Panc1 (cell line): Measurements from ENCODE around the gene AIG1. TPM values are rescaled to one million over a fixed set of nuclear protein-coding genes. Genes with fewer than 3 reads are reported as not detected.

Experiments
- ATAC-seq: fragments of 200-7000 bp; cut with Tn5 transposase; 2 replicates; pipeline ENCODE4 v1.9.1; 2020; ENCODE audit warnings: mild to moderate bottlenecking, moderate library complexity
- BruUV-seq: library from RNA; stranded (reverse); fragments of 400-500 nt; replicated peaks from 2 replicates; lab custom pipeline; 2021; lab: Mats Ljungman, UMichigan
- CTCF ChIA-PET: fragments of 300-600 bp; sonication (Branson Sonifier 250); formaldehyde crosslinking; loops from one replicate; lab custom pipeline; 2022; ENCODE audit warnings: antibody characterized with exemption; lab: Charles Lee
- POLR2A ChIA-PET: fragments of 300-600 bp; sonication (Branson Sonifier 250); formaldehyde crosslinking; loops from one replicate; lab custom pipeline; 2022; ENCODE audit warnings: antibody characterized with exemption; lab: Charles Lee
- DNase-seq: peaks from one replicate; pipeline ENCODE4 v3.0.0-alpha.2; 2010; ENCODE audit warnings: low read depth, low spot score
- H3K27ac ChIP-seq: 2 replicates; pipeline ENCODE4 v1.5.1; 2011; ENCODE audit warnings: mild to moderate bottlenecking, low read length, inconsistent platforms
- H3K27me3 ChIP-seq: fragments of 200-500 bp; sonication (Bioruptor generic); 2 replicates; pipeline ENCODE4 v1.6.0; 2014; ENCODE audit warnings: low read length, inconsistent platforms; ENCODE audit not compliant: control insufficient read depth, insufficient read depth
- H3K36me3 ChIP-seq: fragments of 200-500 bp; sonication (Bioruptor generic); 2 replicates; pipeline ENCODE4 v1.5.1; 2014; ENCODE audit warnings: inconsistent platforms, mild to moderate bottlenecking, low read length, moderate library complexity; ENCODE audit not compliant: control insufficient read depth, insufficient read depth
- H3K4me1 ChIP-seq: 2 replicates; pipeline ENCODE4 v1.5.1; 2011; ENCODE audit warnings: inconsistent platforms, mild to moderate bottlenecking, low read length, moderate library complexity; ENCODE audit not compliant: control insufficient read depth, insufficient read depth
- H3K4me3 ChIP-seq, 2 experiments: 2 replicates each; pipeline ENCODE4 v1.5.1; 2011 to 2012; ENCODE audit warnings: low read depth in 2 of 2, low read length in 2 of 2, mild to moderate bottlenecking in 2 of 2, inconsistent platforms in 1 of 2, moderate library complexity in 1 of 2
- H3K9me3 ChIP-seq: fragments of 200-500 bp; sonication (Bioruptor generic); 2 replicates; pipeline ENCODE4 v1.5.1; 2014; ENCODE audit warnings: low read depth, mild to moderate bottlenecking, inconsistent platforms, low read length, moderate library complexity; ENCODE audit not compliant: control insufficient read depth, insufficient read depth
- CTCF ChIP-seq: fragments of 450-650 bp; IDR thresholded peaks from 2 replicates; pipeline ENCODE4 v1.5.1; 2017; ENCODE audit warnings: mild to moderate bottlenecking
- POLR2AphosphoS5 ChIP-seq: IDR thresholded peaks from 2 replicates; pipeline ENCODE4 v1.6.1; 2012; ENCODE audit warnings: mild to moderate bottlenecking, low read depth, low read length, moderate library complexity
- REST ChIP-seq, 2 experiments: IDR thresholded peaks; 2 replicates each; pipeline ENCODE4 v1.6.1; 2011 to 2012; ENCODE audit warnings: low read depth in 2 of 2, control low read depth in 1 of 2, low read length in 1 of 2, mild to moderate bottlenecking in 1 of 2, moderate library complexity in 1 of 2; ENCODE audit not compliant: insufficient read depth in 1 of 2
- SIN3A ChIP-seq: IDR thresholded peaks from 2 replicates; pipeline ENCODE4 v1.6.1; 2012; ENCODE audit warnings: low read depth, mild to moderate bottlenecking, low read length, moderate library complexity, borderline replicate concordance; ENCODE audit not compliant: insufficient read depth
- TCF7L2 ChIP-seq: IDR thresholded peaks from 2 replicates; pipeline ENCODE4 v1.6.1; 2011; ENCODE audit warnings: mild to moderate bottlenecking, low read depth, low read length, inconsistent platforms
- in situ Hi-C: cut with HindIII; loops from 2 replicates; pipeline ENCODE4 v1.10.0; 2016; ENCODE audit warnings: low sequenced_read_pairs, low pct_unique_long_range_greater_than_20kb
- intact Hi-C: fragments of 100-400 bp; cut with micrococcal nuclease; formaldehyde crosslinking; loops from one replicate; pipeline ENCODE4 v1.10.0; 2022; ENCODE audit not compliant: unreplicated experiment
- total RNA-seq: library from RNA; stranded (reverse); gene quantifications from one replicate; pipeline ENCODE4 v1.2.1, GENCODE V29; 2021; ENCODE audit not compliant: unreplicated experiment

AIG1 gene
- total RNA-seq, 1 experiment from 2014 or later, result 23.9 TPM

GRCh38 chr6:143196525-143197225 lies 136.0 kb downstream of the AIG1 start:
- Histone ChIP-seq H3K4me3 (no peak overlapping the region), H3K9me3 (no peaks in the 10 kb centered on the region), H3K27me3 (no peaks in the 10 kb centered on the region), H3K4me1 (no peaks in the 10 kb centered on the region), H3K36me3 (no peaks in the 10 kb centered on the region), H3K27ac (no peak overlapping the region)
- no TSS peak for BruUV-seq
- ChIA-PET POLR2A (no interaction called here), CTCF (interaction anchor here (0.7 kb wide), 1 partner anchor 20 kb away, joined by 5 read pairs; no protein-coding TSS in a partner anchor)
- ATAC-seq (no peak), DNase-seq (no peak)
- intact Hi-C loops (no loop called here), in situ Hi-C loops (no loop called here)
- TF ChIP-seq CTCF (no peak), REST (IDR thresholded peaks at IDR 0.05; ENCODE audit: insufficient read depth in 1 of 2, low read depth in 2 of 2, low read length in 1 of 2) (no peak), POLR2AphosphoS5 (no peak), SIN3A (no peak), TCF7L2 (no peak)

GRCh38 chr6:143197377-143197776 lies 136.7 kb downstream of the AIG1 start:
- POLR2A ChIA-PET, result no interaction called here
- H3K27ac ChIP-seq, result no peak overlapping the region
- in situ Hi-C loops, result no loop called here
- H3K4me3 ChIP-seq, result no peak overlapping the region
- ATAC-seq (no peak), DNase-seq (no peak)
- H3K4me1 ChIP-seq, result no peaks in the 10 kb centered on the region
- H3K27me3 ChIP-seq, result no peaks in the 10 kb centered on the region
- BruUV-seq, result no TSS peak
- H3K36me3 ChIP-seq, result no peaks in the 10 kb centered on the region
- CTCF ChIA-PET, result no interaction called here
- intact Hi-C loops, result no loop called here
- H3K9me3 ChIP-seq, result no peaks in the 10 kb centered on the region
- no peak for TF ChIP-seq REST (IDR thresholded peaks at IDR 0.05; ENCODE audit: insufficient read depth in 1 of 2, low read depth in 2 of 2, low read length in 1 of 2)
- no peak for TF ChIP-seq CTCF
- TF ChIP-seq POLR2AphosphoS5, result no peak
- no peak for TF ChIP-seq SIN3A
- TF ChIP-seq TCF7L2, result no peak
